Lung (tissue), 12 donors: ENCODE results near the gene TMED8. TPM values are rescaled to one million over a fixed set of nuclear protein-coding genes. Genes with fewer than 3 reads are reported as not detected.

Experiments
- ATAC-seq: fragments of 200-7000 bp; cut with Tn5 transposase; one replicate; pipeline ENCODE4 v1.9.1; 2020; ENCODE audit warnings: moderate number of reproducible peaks; ENCODE audit not compliant: insufficient read depth, low FRiP score
- DNase-seq, 3 donors: peaks; one replicate each; pipeline ENCODE4 v3.0.0-alpha.2; 2013 to 2017
- H3K27ac ChIP-seq, 2 donors: one replicate each; pipeline ENCODE4 v1.5.1; 2013; ENCODE audit warnings: mild to moderate bottlenecking in 2 of 2, moderate library complexity in 2 of 2, control low read depth in 1 of 2, inconsistent platforms in 1 of 2, low read depth in 1 of 2, low read length in 1 of 2
- H3K27me3 ChIP-seq, 3 donors: one replicate each; pipeline ENCODE4 v1.5.1; 2013; ENCODE audit warnings: low read length in 2 of 3; ENCODE audit not compliant: control insufficient read depth in 3 of 3, insufficient read depth in 3 of 3
- H3K36me3 ChIP-seq, 4 donors: one replicate each; pipeline ENCODE4 v1.5.1; 2013; ENCODE audit warnings: low read length in 4 of 4, mild to moderate bottlenecking in 1 of 4, moderate library complexity in 1 of 4; ENCODE audit not compliant: control insufficient read depth in 4 of 4, insufficient read depth in 4 of 4
- H3K4me1 ChIP-seq, 5 donors: one replicate each; pipeline ENCODE4 v1.5.1; 2013; ENCODE audit warnings: low read length in 5 of 5, mild to moderate bottlenecking in 2 of 5, moderate library complexity in 1 of 5; ENCODE audit not compliant: control insufficient read depth in 5 of 5, insufficient read depth in 5 of 5
- H3K4me3 ChIP-seq: one replicate; pipeline ENCODE4 v1.5.1; 2013; ENCODE audit warnings: mild to moderate bottlenecking, control low read depth, moderate library complexity
- H3K9ac ChIP-seq, 2 donors: one replicate each; pipeline ENCODE4 v1.5.1; 2013; ENCODE audit warnings: low read length in 2 of 2, control low read depth in 1 of 2; ENCODE audit not compliant: insufficient read depth in 1 of 2
- H3K9me3 ChIP-seq, 4 donors: one replicate each; pipeline ENCODE4 v1.5.1; 2013; ENCODE audit warnings: low read length in 3 of 4, mild to moderate bottlenecking in 1 of 4, moderate library complexity in 1 of 4; ENCODE audit not compliant: control insufficient read depth in 4 of 4, insufficient read depth in 3 of 4
- WGBS, 2 donors: extraction: QIAGEN DNeasy Blood & Tissue Kit; methylation state at CpG; one replicate each; pipeline ENCODE4 v1.1.7; 2013; 5-methylcytosine and 5-hydroxymethylcytosine counted together
- polyA plus RNA-seq, 2 donors: library from polyadenylated mRNA; stranded (reverse); fragments of 200-250 nt; gene quantifications; one replicate each; pipeline ENCODE4 v1.2.1, GENCODE V29; 2013
- total RNA-seq, 2 donors: library from RNA; depleted of rRNA in 1 of 2; stranded (reverse); fragments of >200 nt in 1 of 2; gene quantifications; one replicate each; pipeline ENCODE4 v1.2.1, GENCODE V29; 2014 to 2021
- TF ChIP-seq, protein P1 (sequence below): IDR thresholded peaks from 2 replicates; pipeline ENCODE4 v1.5.1; 2012; ENCODE audit warnings: mild to moderate bottlenecking; ENCODE audit errors: control extremely low read depth, extremely low read depth
- donor health status: control.
- donor health status: control.
- donor health status: Bipolar disorder and iron deficiency.
- donor health status: healthy.
- donor health status: DM: yes; HTN: yes; CAD: no.

The TMED8 gene
- total and polyA plus RNA-seq, 4 donors: 4.0 to 15.4 (median 7.7) TPM

DNA sequence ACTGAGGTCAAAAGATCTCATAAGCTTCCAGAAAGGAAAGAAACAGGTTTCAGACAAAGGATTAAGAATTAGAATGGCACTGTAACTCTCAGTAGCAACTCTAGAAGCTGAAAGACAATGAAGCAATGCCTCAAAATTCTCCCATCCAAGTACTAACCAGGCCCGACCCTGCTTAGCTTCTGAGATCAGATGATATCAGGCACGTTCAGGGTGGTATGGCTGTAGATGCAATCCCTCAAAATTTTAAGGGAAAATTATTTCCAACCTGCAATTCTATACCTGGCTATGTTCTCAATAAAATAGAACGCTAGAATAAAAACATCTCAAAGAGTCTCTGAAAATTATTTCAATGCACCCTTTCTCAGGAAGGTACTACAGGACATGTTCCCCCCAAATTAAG is 26.9 kb upstream of the TMED8 start:
- Histone ChIP-seq H3K9ac (no peak overlapping the region), H3K4me1 (no peaks in the 10 kb centered on the region), H3K4me3 (no peak overlapping the region), H3K36me3 (no peaks in the 10 kb centered on the region), H3K27me3 (no peaks in the 10 kb centered on the region), H3K27ac (no peak overlapping the region), H3K9me3 (no peaks in the 10 kb centered on the region)
- DNase-seq: no peak
- ATAC-seq: no peak
- TF ChIP-seq, protein P1, sequence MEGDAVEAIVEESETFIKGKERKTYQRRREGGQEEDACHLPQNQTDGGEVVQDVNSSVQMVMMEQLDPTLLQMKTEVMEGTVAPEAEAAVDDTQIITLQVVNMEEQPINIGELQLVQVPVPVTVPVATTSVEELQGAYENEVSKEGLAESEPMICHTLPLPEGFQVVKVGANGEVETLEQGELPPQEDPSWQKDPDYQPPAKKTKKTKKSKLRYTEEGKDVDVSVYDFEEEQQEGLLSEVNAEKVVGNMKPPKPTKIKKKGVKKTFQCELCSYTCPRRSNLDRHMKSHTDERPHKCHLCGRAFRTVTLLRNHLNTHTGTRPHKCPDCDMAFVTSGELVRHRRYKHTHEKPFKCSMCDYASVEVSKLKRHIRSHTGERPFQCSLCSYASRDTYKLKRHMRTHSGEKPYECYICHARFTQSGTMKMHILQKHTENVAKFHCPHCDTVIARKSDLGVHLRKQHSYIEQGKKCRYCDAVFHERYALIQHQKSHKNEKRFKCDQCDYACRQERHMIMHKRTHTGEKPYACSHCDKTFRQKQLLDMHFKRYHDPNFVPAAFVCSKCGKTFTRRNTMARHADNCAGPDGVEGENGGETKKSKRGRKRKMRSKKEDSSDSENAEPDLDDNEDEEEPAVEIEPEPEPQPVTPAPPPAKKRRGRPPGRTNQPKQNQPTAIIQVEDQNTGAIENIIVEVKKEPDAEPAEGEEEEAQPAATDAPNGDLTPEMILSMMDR: no peak
- 84 to 93% methylated on average over 3 of the region's 3 CpGs for WGBS, 2 donors

DNA sequence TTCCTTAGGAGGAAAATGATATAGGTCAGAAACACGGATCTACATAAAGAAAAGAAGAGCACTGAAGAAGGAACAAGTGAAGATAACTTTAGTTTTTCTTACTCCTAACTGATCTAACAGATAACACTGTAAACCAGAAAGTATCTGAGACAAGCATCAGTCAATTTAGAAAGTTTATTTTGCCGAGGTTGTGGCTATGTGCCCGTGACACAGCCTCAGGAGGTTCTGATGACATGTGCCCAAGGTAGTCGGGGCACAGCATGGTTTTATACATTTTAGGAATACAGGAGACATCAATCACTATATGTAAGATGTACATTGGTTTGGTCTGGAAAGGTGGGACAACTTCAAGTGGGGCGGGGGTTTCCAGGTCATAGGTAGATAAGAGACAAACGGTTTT is 23.3 kb upstream of the TMED8 start:
- Histone ChIP-seq H3K36me3 (no peaks in the 10 kb centered on the region), H3K9me3 (no peaks in the 10 kb centered on the region), H3K27me3 (no peaks in the 10 kb centered on the region), H3K4me3 (no peak overlapping the region), H3K9ac (no peak overlapping the region), H3K27ac (no peak overlapping the region), H3K4me1 (no peaks in the 10 kb centered on the region)
- TF ChIP-seq, protein P1: no peak
- WGBS, 2 donors: 84 to 89% methylated on average over 6 of the region's 6 CpGs
- DNase-seq (no peak), ATAC-seq (no peak)

DNA sequence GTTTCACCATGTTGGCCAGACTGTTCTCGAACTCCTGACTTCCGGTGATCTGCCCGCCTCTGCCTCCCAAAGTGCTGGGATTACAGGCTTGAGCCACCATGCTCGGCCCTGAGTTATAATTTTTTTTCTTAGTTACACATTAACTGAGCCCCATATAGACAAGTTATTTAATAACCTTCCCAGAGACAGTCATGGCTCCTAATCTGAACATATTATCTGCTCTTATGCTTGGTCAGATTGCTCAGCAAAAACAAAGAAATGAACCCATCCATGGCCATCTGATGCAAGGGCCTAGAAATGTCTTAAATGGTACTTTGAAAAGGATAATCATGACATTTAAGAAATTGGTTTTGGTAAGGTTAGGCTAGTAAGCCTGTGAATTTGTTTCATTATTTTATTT is 13.3 kb upstream of the TMED8 start:
- H3K4me1 ChIP-seq: no peaks in the 10 kb centered on the region
- no peaks in the 10 kb centered on the region for H3K36me3 ChIP-seq
- 92 to 97% methylated on average over 4 of the region's 4 CpGs for WGBS, 2 donors
- H3K27ac ChIP-seq: no peak overlapping the region
- no peak for DNase-seq
- TF ChIP-seq, protein P1: no peak
- H3K27me3 ChIP-seq: no peaks in the 10 kb centered on the region
- no peak overlapping the region for H3K4me3 ChIP-seq
- ATAC-seq: no peak
- no peak overlapping the region for H3K9ac ChIP-seq
- no peaks in the 10 kb centered on the region for H3K9me3 ChIP-seq

GRCh38 chr14:77378701-77379100 is 1.8 kb upstream of the TMED8 start:
- H3K9ac ChIP-seq: no peak overlapping the region
- H3K27me3 ChIP-seq: no peaks in the 10 kb centered on the region
- 42 to 70% methylated on average over 6 of the region's 6 CpGs for WGBS, 2 donors
- ATAC-seq (no peak), DNase-seq (no peak)
- H3K4me3 ChIP-seq: no peak overlapping the region
- no peak overlapping the region for H3K27ac ChIP-seq
- no peaks in the 10 kb centered on the region for H3K36me3 ChIP-seq
- H3K4me1 ChIP-seq: peaks cover 0 to 18% (median 4%) of the 10 kb centered on the region in 5 donors
- TF ChIP-seq, protein P1: no peak
- H3K9me3 ChIP-seq: no peaks in the 10 kb centered on the region
